ENCODE results near the gene MMP14.

DNA sequence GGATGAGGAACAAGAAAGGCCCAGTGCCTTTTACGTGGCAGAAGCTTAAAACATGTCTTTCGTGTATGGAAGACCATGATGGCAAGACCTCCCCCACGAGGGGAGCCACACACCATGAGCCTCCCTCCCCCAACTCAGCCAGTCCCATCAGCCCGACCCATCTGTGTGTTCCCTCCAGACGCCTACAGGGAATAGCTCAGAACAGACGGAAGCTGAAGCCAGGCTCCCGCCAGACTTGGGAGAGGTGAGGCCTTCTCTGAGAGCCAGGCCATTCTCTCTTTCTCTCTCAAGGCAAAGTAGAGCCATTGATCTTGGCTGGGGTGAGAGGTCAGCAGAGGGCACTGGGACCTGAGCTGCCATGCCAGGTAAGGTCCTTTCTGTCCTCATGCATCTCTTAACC is 56.1 kb downstream of the MMP14 start:
- TF ChIP-seq CTCF (conservative IDR thresholded peaks at IDR 0.05) (no peak), ZFX (IDR thresholded peaks at IDR 0.05) (no peak)

Data from C4-2B (cell line).